ENCODE measurements around the gene TSC22D1.
"Not testable (repeated sequence)": the region's sequence is repeated elsewhere in the genome, so short reads cannot be mapped to it uniquely, and the experiment has no call there.

The TSC22D1 gene

GRCh38 chr13:44566601-44567000 is 9.5 kb downstream of the TSC22D1 start:
- DNase-seq: no peak

- no peak for DNase-seq
These were observed 10.2 kb downstream of the TSC22D1 start for GRCh38 chr13:44565881-44566280.

- DNase-seq: no peak
These were observed 11.2 kb downstream of the TSC22D1 start for GRCh38 chr13:44564936-44565335.

- not testable (repeated sequence) for DNase-seq
These were observed 13.3 kb downstream of the TSC22D1 start for GRCh38 chr13:44562853-44563252.

- DNase-seq: no peak
These were observed 14.8 kb downstream of the TSC22D1 start for GRCh38 chr13:44561351-44561750.

- no peak for DNase-seq
These were observed 18.1 kb downstream of the TSC22D1 start for GRCh38 chr13:44557986-44558385.

- no peak for DNase-seq
These were observed 20.9 kb downstream of the TSC22D1 start for GRCh38 chr13:44555207-44555606.

GRCh38 chr13:44549476-44549875 is 26.7 kb downstream of the TSC22D1 start:
- no peak for DNase-seq

GRCh38 chr13:44546164-44546563 is 30.0 kb downstream of the TSC22D1 start:
- no peak for DNase-seq

GRCh38 chr13:44543369-44543768 is 32.8 kb downstream of the TSC22D1 start:
- no peak for DNase-seq

- DNase-seq: no peak
These were observed 33.8 kb downstream of the TSC22D1 start for GRCh38 chr13:44542361-44542760.

- DNase-seq: no peak
These were observed 34.5 kb downstream of the TSC22D1 start for GRCh38 chr13:44541601-44542000.

- no peak for DNase-seq
These were observed 35.2 kb downstream of the TSC22D1 start for GRCh38 chr13:44540761-44541434.

- no peak for DNase-seq
These were observed 38.9 kb downstream of the TSC22D1 start for GRCh38 chr13:44537248-44537647.

GRCh38 chr13:44523146-44524015 is 52.7 kb downstream of the TSC22D1 start:
- peak in 1 of 2 donors; percentile 17 for DNase-seq

GRCh38 chr13:44519642-44520041 is 56.5 kb downstream of the TSC22D1 start:
- no peak for DNase-seq

GRCh38 chr13:44516771-44517170 is 59.4 kb downstream of the TSC22D1 start:
- DNase-seq: no peak

- no peak for DNase-seq
These were observed 61.9 kb downstream of the TSC22D1 start for GRCh38 chr13:44514278-44514677.

- not testable (repeated sequence) for DNase-seq
These were observed 66.3 kb downstream of the TSC22D1 start for GRCh38 chr13:44509853-44510252.

- no peak for DNase-seq
These were observed 67.5 kb downstream of the TSC22D1 start for GRCh38 chr13:44508562-44509077.

- no peak for DNase-seq
These were observed 68.5 kb downstream of the TSC22D1 start for GRCh38 chr13:44507639-44508038.

GRCh38 chr13:44506719-44507118 is 69.4 kb downstream of the TSC22D1 start:
- DNase-seq: no peak

GRCh38 chr13:44506251-44506650 is 69.9 kb downstream of the TSC22D1 start:
- no peak for DNase-seq

- DNase-seq: no peak
These were observed 72.0 kb downstream of the TSC22D1 start for GRCh38 chr13:44504116-44504515.
